Vagina (tissue), 2 donors: Measurements from ENCODE around the gene STYK1.

Source experiments
- CTCF ChIP-seq, 3 experiments: fragments of 450-650 bp in 2 of 3; fragments of 200-600 bp in 1 of 3; sonication (generic) in 1 of 3; IDR thresholded peaks; one replicate each; pipeline ENCODE4 v1.5.1; 2017 to 2019; ENCODE audit warnings: antibody characterized with exemption in 3 of 3, mild to moderate bottlenecking in 2 of 3, moderate library complexity in 2 of 3
- POLR2A ChIP-seq, 2 donors: fragments of 450-650 bp; IDR thresholded peaks; one replicate each; pipeline ENCODE4 v1.6.1; 2017; ENCODE audit warnings: antibody characterized with exemption in 2 of 2, mild to moderate bottlenecking in 2 of 2, moderate library complexity in 2 of 2
- POLR2AphosphoS5 ChIP-seq, 2 donors: sonication (generic); formaldehyde crosslinking; IDR thresholded peaks; one replicate each; pipeline ENCODE4 v1.9.0; 2017; ENCODE audit warnings: antibody characterized with exemption in 2 of 2, mild to moderate bottlenecking in 2 of 2, low read depth in 1 of 2; ENCODE audit not compliant: insufficient read depth in 1 of 2

GRCh38 chr12:10721651-10722501, 48.0 kb upstream of the STYK1 start:
- peak in 1 of 2 donors; percentile 18 for TF ChIP-seq POLR2A (IDR thresholded peaks at IDR 0.05)
- TF ChIP-seq POLR2AphosphoS5 (IDR thresholded peaks at IDR 0.05; ENCODE audit: insufficient read depth in 1 of 2, low read depth in 1 of 2) = peak; percentile 94 to 96
- no peak for TF ChIP-seq CTCF (IDR thresholded peaks at IDR 0.05)
